Mucosa of rectum (tissue), 2 donors: Measurements from ENCODE around the gene ZDHHC11B.
A peak's percentile ranks its signal among the peaks of the same experiment; 100 is the strongest.

ENCODE experiments used
- H3K27ac ChIP-seq, 2 donors: one replicate each; pipeline ENCODE4 v1.7.0; 2013; ENCODE audit warnings: inconsistent platforms in 2 of 2, low read depth in 2 of 2, low read length in 2 of 2
- H3K27me3 ChIP-seq, 2 donors: one replicate each; pipeline ENCODE4 v1.7.0; 2013; ENCODE audit warnings: low read length in 2 of 2; ENCODE audit not compliant: control insufficient read depth in 2 of 2, insufficient read depth in 2 of 2
- H3K36me3 ChIP-seq, 2 donors: one replicate each; pipeline ENCODE4 v1.7.0; 2013; ENCODE audit warnings: low read length in 2 of 2; ENCODE audit not compliant: control insufficient read depth in 2 of 2, insufficient read depth in 2 of 2
- H3K4me1 ChIP-seq, 2 donors: one replicate each; pipeline ENCODE4 v1.7.0; 2013; ENCODE audit warnings: low read length in 2 of 2, mild to moderate bottlenecking in 1 of 2; ENCODE audit not compliant: control insufficient read depth in 2 of 2, insufficient read depth in 2 of 2
- H3K4me3 ChIP-seq, 2 donors: one replicate each; pipeline ENCODE4 v1.7.0; 2013; ENCODE audit warnings: low read length in 2 of 2
- H3K9ac ChIP-seq, 2 donors: one replicate each; pipeline ENCODE4 v1.7.0; 2013; ENCODE audit warnings: low read length in 2 of 2, low read depth in 1 of 2, mild to moderate bottlenecking in 1 of 2
- H3K9me3 ChIP-seq, 2 donors: one replicate each; pipeline ENCODE4 v1.7.0; 2013; ENCODE audit warnings: low read length in 2 of 2; ENCODE audit not compliant: control insufficient read depth in 2 of 2
- donor health status: healthy.
- donor health status: Normal muscosa, but diverticular disease.

The ZDHHC11B gene

DNA sequence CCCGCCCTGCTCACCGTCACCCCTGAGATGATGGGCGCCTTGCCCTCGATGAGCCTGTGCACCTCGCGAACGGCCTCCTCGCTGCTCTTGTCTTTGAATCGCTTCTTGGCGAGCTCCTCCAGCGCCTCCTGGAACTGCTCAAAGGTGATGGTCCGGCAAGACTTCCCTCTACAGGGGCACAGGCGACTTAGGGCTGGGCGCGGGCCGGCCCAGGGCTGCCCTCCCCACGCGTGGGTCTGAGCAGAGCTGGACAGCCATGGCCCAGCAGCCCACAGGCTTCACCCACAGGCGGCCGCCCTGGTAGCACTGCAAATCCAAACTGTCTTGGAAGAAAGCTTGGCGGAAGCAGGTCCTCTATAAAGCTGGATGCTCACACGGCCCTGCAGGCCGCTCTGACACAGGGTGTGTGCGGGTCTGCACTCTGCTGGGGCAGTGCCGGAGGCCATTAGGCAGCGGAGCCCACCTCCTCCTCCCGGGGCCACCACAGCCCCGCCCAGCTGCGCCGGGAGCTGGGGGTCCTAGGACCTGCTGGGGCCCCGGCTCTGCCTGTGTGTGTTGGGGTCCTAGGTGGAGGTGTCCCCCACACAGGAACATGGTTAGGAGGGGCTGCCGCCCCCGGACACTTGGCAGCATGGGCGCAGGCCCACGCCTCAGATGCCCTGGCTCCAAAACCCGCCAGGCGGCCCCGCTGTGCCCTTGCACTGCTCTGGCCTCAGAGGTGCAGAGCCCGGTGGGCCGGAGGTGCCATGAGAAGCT lies 118.4 kb downstream of the ZDHHC11B start:
- Histone ChIP-seq H3K4me3 (no peak overlapping the region), H3K9ac (no peak overlapping the region), H3K9me3 (no peaks in the 10 kb centered on the region), H3K27ac (no peak overlapping the region), H3K36me3 (peaks cover 5 to 6% of the 10 kb centered on the region in 2 donors), H3K27me3 (no peaks in the 10 kb centered on the region), H3K4me1 (peaks cover 17 to 21% of the 10 kb centered on the region in 2 donors)

DNA sequence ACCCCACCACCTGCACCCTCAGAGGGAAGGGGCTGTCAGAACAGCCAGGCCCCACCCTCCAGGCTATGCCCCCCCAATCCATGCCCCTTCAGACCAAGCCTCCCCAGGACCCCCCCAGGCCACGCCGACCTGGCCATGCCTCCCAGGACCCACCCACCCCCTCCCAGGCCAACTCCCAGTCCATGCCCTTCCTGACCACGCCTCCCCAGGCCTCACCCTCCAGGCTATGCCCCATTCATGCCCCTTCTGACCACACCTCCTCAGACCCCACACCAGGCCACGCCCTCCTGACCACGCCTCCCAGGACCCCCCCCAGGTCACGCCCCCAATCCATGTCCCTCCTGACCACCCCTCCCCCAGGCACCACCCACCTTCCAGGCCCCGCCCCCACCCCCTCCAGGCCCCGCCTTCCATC lies 119.0 kb downstream of the ZDHHC11B start:
- Histone ChIP-seq H3K36me3 (peaks cover 5 to 8% of the 10 kb centered on the region in 2 donors), H3K27ac (no peak overlapping the region), H3K27me3 (no peaks in the 10 kb centered on the region), H3K9me3 (no peaks in the 10 kb centered on the region), H3K4me1 (peaks cover 17 to 21% of the 10 kb centered on the region in 2 donors), H3K4me3 (no peak overlapping the region), H3K9ac (no peak overlapping the region)

- H3K9ac ChIP-seq = no peak overlapping the region
- peaks cover 5 to 8% of the 10 kb centered on the region in 2 donors for H3K36me3 ChIP-seq
- no peak overlapping the region for H3K4me3 ChIP-seq
- H3K9me3 ChIP-seq = no peaks in the 10 kb centered on the region
- no peak overlapping the region for H3K27ac ChIP-seq
- H3K4me1 ChIP-seq = peaks cover 17 to 21% of the 10 kb centered on the region in 2 donors
- no peaks in the 10 kb centered on the region for H3K27me3 ChIP-seq
Measured at GRCh38 chr5:664994-665360, 119.6 kb downstream of the ZDHHC11B start.

DNA sequence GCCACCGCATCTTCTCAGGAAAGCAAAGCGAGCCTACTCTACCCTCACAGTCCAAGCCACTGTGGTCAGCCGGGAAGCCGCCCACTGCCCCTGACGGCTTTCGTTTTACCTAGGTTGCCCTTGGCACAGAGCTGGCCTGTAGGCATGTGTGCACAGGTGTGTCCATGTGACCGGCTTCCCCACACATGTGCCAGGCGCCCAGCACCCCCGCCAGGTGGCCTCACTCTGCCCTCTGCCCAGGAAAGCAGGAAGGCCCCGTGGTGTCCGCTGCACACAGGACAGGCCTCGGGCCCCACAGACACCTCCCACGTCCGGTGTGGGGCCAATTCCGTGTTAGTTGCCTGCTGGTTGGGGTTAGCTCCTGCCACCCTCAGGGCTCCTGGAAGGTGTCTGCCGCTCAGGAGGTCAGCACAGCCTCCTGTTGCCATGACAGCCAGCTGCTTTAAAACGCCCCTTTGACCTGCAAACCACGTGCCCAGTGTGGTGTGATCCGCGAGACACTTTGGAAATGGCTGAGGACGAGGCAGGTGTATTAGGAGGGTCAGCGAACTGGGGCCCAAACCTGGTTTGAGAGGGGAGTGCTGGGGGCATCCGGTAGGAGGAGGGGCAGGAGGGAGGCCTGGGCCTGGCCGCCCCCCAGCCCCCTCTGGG lies 120.1 kb downstream of the ZDHHC11B start:
- H3K9ac ChIP-seq = peak overlapping the region; percentile 24 to 28
- H3K9me3 ChIP-seq = no peaks in the 10 kb centered on the region
- H3K27ac ChIP-seq = peak overlapping the region; percentile 34 to 58
- H3K4me3 ChIP-seq = peak overlapping the region in 1 of 2 donors; percentile 37
- peaks cover 5 to 12% of the 10 kb centered on the region in 2 donors for H3K36me3 ChIP-seq
- H3K4me1 ChIP-seq = peaks cover 17 to 21% of the 10 kb centered on the region in 2 donors
- H3K27me3 ChIP-seq = no peaks in the 10 kb centered on the region

- Histone ChIP-seq H3K4me1 (peaks cover 17 to 21% of the 10 kb centered on the region in 2 donors), H3K4me3 (peak overlapping the region; percentile 15 to 37), H3K27me3 (no peaks in the 10 kb centered on the region), H3K27ac (peak overlapping the region; percentile 37 to 58), H3K36me3 (peaks cover 5 to 12% of the 10 kb centered on the region in 2 donors), H3K9ac (peak overlapping the region; percentile 28 to 47), H3K9me3 (no peaks in the 10 kb centered on the region)
Measured at GRCh38 chr5:663436-664342, 120.8 kb downstream of the ZDHHC11B start.

DNA sequence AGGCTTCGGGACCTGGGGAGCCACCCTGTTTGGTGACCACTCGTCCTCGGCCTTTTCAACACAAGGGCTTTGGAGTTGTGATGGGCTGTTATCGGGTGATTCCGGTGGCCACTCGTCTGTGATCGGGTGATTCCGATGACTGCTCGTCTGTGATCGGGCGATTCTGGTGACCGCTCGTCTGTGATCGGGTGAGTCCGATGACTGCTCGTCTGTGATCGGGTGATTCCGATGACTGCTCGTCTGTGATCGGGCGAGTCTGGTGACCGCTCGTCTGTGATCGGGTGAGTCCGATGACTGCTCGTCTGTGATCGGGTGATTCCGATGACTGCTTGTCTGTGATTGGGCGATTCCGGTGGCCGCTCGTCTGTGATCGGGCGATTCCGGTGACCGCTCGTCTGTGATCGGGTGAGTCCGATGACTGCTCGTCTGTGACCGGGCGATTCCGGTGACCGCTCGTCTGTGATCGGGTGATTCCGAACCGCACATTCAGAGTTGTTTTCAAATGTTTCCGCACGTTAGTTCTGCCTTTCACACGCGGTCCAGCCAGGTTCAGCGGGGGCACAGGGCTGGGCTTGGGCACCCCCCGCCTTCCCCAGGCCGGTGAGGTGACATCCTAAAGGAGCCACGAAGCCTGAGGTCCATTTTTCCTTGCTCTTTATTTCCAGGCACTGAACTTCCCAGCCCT lies 121.6 kb downstream of the ZDHHC11B start:
- Histone ChIP-seq H3K36me3 (peaks cover 5 to 12% of the 10 kb centered on the region in 2 donors), H3K9ac (no peak overlapping the region), H3K9me3 (no peaks in the 10 kb centered on the region), H3K4me1 (peaks cover 17 to 21% of the 10 kb centered on the region in 2 donors), H3K27me3 (no peaks in the 10 kb centered on the region), H3K4me3 (no peak overlapping the region), H3K27ac (no peak overlapping the region)

GRCh38 chr5:661891-662750 lies 122.4 kb downstream of the ZDHHC11B start:
- H3K27ac ChIP-seq = no peak overlapping the region
- no peak overlapping the region for H3K4me3 ChIP-seq
- no peak overlapping the region for H3K9ac ChIP-seq
- no peaks in the 10 kb centered on the region for H3K9me3 ChIP-seq
- peaks cover 5 to 12% of the 10 kb centered on the region in 2 donors for H3K36me3 ChIP-seq
- H3K4me1 ChIP-seq = peaks cover 17 to 21% of the 10 kb centered on the region in 2 donors
- H3K27me3 ChIP-seq = no peaks in the 10 kb centered on the region

DNA sequence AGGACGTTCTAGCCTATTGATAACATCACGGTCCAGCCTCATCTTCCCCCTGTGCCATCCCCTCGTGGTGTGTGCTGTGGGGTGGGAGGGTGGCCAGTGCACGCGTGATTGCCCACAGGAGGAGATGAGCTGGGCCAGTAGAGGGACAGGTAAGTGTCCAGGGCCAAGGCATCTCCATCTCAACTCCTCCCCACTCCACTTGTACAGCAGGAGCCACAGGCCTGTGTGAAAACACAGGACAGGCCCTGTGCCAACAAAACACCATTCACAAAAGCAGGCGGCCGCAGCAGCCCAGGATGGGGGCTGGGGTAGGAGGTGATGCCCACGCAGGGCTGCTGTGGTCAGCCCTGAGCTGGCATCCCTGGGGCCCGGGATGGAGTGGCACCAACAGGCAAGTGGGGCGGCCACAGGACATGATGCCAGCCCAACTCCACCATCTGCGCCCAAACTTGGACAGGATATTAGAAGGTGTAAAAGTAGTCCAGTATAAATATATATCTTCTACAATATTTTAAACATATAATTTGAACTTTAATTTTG lies 124.0 kb downstream of the ZDHHC11B start:
- Histone ChIP-seq H3K9ac (no peak overlapping the region), H3K36me3 (peaks cover 5 to 12% of the 10 kb centered on the region in 2 donors), H3K27ac (no peak overlapping the region), H3K4me1 (peaks cover 17 to 21% of the 10 kb centered on the region in 2 donors), H3K9me3 (no peaks in the 10 kb centered on the region), H3K4me3 (no peak overlapping the region), H3K27me3 (no peaks in the 10 kb centered on the region)
